CD4-positive, alpha-beta T cell (primary cell): ENCODE results near the gene FTSJ1. TPM values are rescaled to one million over a fixed set of nuclear protein-coding genes. Genes with fewer than 3 reads are reported as not detected.

Experiments used
- ATAC-seq: fragments of 200-7000 bp; cut with Tn5 transposase; one replicate; pipeline ENCODE4 v1.10.0; 2022; ENCODE audit warnings: mild to moderate bottlenecking; ENCODE audit not compliant: poor library complexity
- CTCF ChIA-PET: fragments of 350-600 bp; sonication (Branson Sonifier 250); formaldehyde crosslinking; loops from one replicate; lab custom pipeline; 2021; ENCODE audit warnings: antibody characterized with exemption, inconsistent platforms; lab: Charles Lee
- POLR2A ChIA-PET: fragments of 350-600 bp; sonication (Branson Sonifier 250); formaldehyde crosslinking; loops from one replicate; lab custom pipeline; 2021; ENCODE audit warnings: antibody characterized with exemption, inconsistent platforms; lab: Charles Lee
- DNase-seq, 14 experiments: peaks; one replicate each; pipeline ENCODE4 v3.0.0-alpha.2; 2013 to 2020; ENCODE audit warnings: mixed read lengths in 2 of 14
- H3K27ac ChIP-seq, 2 donors: one replicate each; pipeline versions ENCODE4 v1.5.1 to v1.7.0; 2013; ENCODE audit warnings: low read length in 2 of 2, low read depth in 1 of 2, mild to moderate bottlenecking in 1 of 2
- H3K27me3 ChIP-seq, 2 experiments: 1 replicate in 1 of 2; 2 replicates in 1 of 2; pipeline versions ENCODE4 v1.6.1 to v1.7.0; 2013; ENCODE audit warnings: low read length in 2 of 2, control low read depth in 1 of 2, mild to moderate bottlenecking in 1 of 2, moderate library complexity in 1 of 2; ENCODE audit not compliant: insufficient read depth in 2 of 2, control insufficient read depth in 1 of 2
- H3K36me3 ChIP-seq: one replicate; pipeline ENCODE4 v1.6.1; 2013; ENCODE audit warnings: low read length, control low read depth; ENCODE audit not compliant: insufficient read depth
- H3K4me1 ChIP-seq: one replicate; pipeline ENCODE4 v1.6.1; 2013; ENCODE audit warnings: low read length, control low read depth; ENCODE audit not compliant: insufficient read depth
- H3K4me3 ChIP-seq: one replicate; pipeline ENCODE4 v1.5.1; 2013; ENCODE audit warnings: mild to moderate bottlenecking, low read length, moderate library complexity
- H3K9me3 ChIP-seq, 2 experiments: 1 replicate in 1 of 2; 2 replicates in 1 of 2; pipeline versions ENCODE4 v1.6.1 to v1.7.0; 2013; ENCODE audit warnings: low read length in 2 of 2, mild to moderate bottlenecking in 2 of 2, control low read depth in 1 of 2, moderate library complexity in 1 of 2; ENCODE audit not compliant: control insufficient read depth in 1 of 2, insufficient read depth in 1 of 2
- H3K27ac Mint-ChIP-seq: one replicate; pipeline ENCODE4 v1.8.0; 2020; ENCODE audit warnings: mixed read lengths
- H3K27me3 Mint-ChIP-seq: one replicate; pipeline ENCODE4 v1.8.0; 2021; ENCODE audit warnings: mixed read lengths
- H3K36me3 Mint-ChIP-seq: one replicate; pipeline ENCODE4 v1.8.0; 2021; ENCODE audit warnings: low read depth, mixed read lengths
- H3K4me1 Mint-ChIP-seq: one replicate; pipeline ENCODE4 v1.8.0; 2021; ENCODE audit warnings: low read depth, mixed read lengths
- H3K4me3 Mint-ChIP-seq: one replicate; pipeline ENCODE4 v1.8.0; 2020; ENCODE audit warnings: mild to moderate bottlenecking, mixed read lengths
- H3K9me3 Mint-ChIP-seq: one replicate; pipeline ENCODE4 v1.8.0; 2020; ENCODE audit warnings: mixed read lengths
- CTCF ChIP-seq: fragments of 200-600 bp; IDR thresholded peaks from one replicate; pipeline ENCODE4 v1.8.0; 2022; ENCODE audit warnings: antibody characterized with exemption, mild to moderate bottlenecking
- intact Hi-C, 2 experiments: fragments of 100-400 bp; cut with DNase I in 1 of 2; cut with micrococcal nuclease in 1 of 2; formaldehyde crosslinking; loops; one replicate each; pipeline versions ENCODE4 v1.15.1 to v1.9.0; 2023 to 2025; cut with DNase I, micrococcal nuclease
- total RNA-seq, 174 experiments: library from RNA in 2 of 174; stranded (reverse) in 2 of 174; gene quantifications; one replicate each; pipeline ENCODE4 v1.2.3 and lab custom pipeline; 2021 to 2026

The FTSJ1 gene
- total RNA-seq, 2 experiments from 2014 or later: 60.0 to 61.0 TPM

DNA sequence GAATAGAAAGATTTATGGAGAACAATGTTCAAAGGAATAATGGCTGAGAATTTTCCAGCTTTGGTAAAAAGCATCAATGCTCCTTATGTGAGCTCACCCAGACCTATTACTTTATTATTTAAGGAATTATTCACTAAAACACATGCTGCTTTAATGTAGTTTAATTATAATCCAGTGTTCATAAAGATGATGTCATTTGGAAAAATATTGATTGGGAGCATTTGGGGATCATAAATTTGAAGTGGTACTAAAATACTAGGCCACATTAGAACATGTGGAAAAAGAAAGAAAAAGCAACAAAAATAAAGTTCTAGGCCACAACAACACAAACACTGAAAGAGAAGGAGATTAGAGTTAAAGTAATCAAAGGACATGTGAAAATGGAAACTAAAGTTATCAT, 25.9 kb upstream of the FTSJ1 start:
- H3K4me1 ChIP-seq: no peaks in the 10 kb centered on the region
- H3K27me3 ChIP-seq: no peaks in the 10 kb centered on the region
- H3K27ac Mint-ChIP-seq: no peak overlapping the region
- no peaks in the 10 kb centered on the region for H3K9me3 ChIP-seq
- H3K27me3 Mint-ChIP-seq: no peaks in the 10 kb centered on the region
- no peaks in the 10 kb centered on the region for H3K9me3 Mint-ChIP-seq
- TF ChIP-seq CTCF: no peak
- no peak overlapping the region for H3K27ac ChIP-seq
- H3K36me3 Mint-ChIP-seq: no peaks in the 10 kb centered on the region
- H3K4me3 ChIP-seq: no peak overlapping the region
- H3K4me3 Mint-ChIP-seq: no peak overlapping the region
- no peaks in the 10 kb centered on the region for H3K4me1 Mint-ChIP-seq
- CTCF ChIA-PET: no interaction called here
- ATAC-seq (no peak), DNase-seq (no peak)
- POLR2A ChIA-PET: no interaction called here
- intact Hi-C loops: no loop called here
- no peaks in the 10 kb centered on the region for H3K36me3 ChIP-seq

GRCh38 chrX:48451708-48452107, 24.3 kb upstream of the FTSJ1 start:
- POLR2A ChIA-PET: interaction anchor here (1.0 kb wide), 1 partner anchor 88 kb away, joined by 3 read pairs; the partner anchor contains the start of gene TBC1D25
- H3K27ac ChIP-seq: no peak overlapping the region
- no peak for TF ChIP-seq CTCF
- H3K36me3 Mint-ChIP-seq: no peaks in the 10 kb centered on the region
- no peak overlapping the region for H3K4me3 ChIP-seq
- CTCF ChIA-PET: interaction anchor here (0.6 kb wide), 1 partner anchor 16 kb away, joined by 3 read pairs; no protein-coding TSS in a partner anchor
- DNase-seq (no peak), ATAC-seq (no peak)
- no peaks in the 10 kb centered on the region for H3K4me1 Mint-ChIP-seq
- H3K4me1 ChIP-seq: no peaks in the 10 kb centered on the region
- H3K27me3 ChIP-seq: no peaks in the 10 kb centered on the region
- H3K9me3 ChIP-seq: no peaks in the 10 kb centered on the region
- H3K27ac Mint-ChIP-seq: no peak overlapping the region
- no peaks in the 10 kb centered on the region for H3K9me3 Mint-ChIP-seq
- intact Hi-C loops: no loop called here
- H3K27me3 Mint-ChIP-seq: no peaks in the 10 kb centered on the region
- H3K4me3 Mint-ChIP-seq: no peak overlapping the region
- no peaks in the 10 kb centered on the region for H3K36me3 ChIP-seq

GRCh38 chrX:48456628-48457331, 19.2 kb upstream of the FTSJ1 start:
- intact Hi-C loops: no loop called here
- Mint-ChIP-seq H3K4me1 (no peaks in the 10 kb centered on the region), H3K36me3 (peaks cover 21% of the 10 kb centered on the region), H3K27ac (no peak overlapping the region), H3K9me3 (no peaks in the 10 kb centered on the region), H3K4me3 (no peak overlapping the region), H3K27me3 (no peaks in the 10 kb centered on the region)
- Histone ChIP-seq H3K4me3 (no peak overlapping the region), H3K4me1 (no peaks in the 10 kb centered on the region), H3K36me3 (peaks cover 12% of the 10 kb centered on the region), H3K9me3 (no peaks in the 10 kb centered on the region), H3K27ac (no peak overlapping the region), H3K27me3 (no peaks in the 10 kb centered on the region)
- DNase-seq: no peak
- POLR2A ChIA-PET: interaction anchor here (0.7 kb wide), 1 partner anchor 12 kb away, joined by 3 read pairs; no protein-coding TSS in a partner anchor
- CTCF ChIA-PET: no interaction called here
- ATAC-seq: no peak
- TF ChIP-seq CTCF: no peak
